ENCODE measurements around the gene SEPTIN1. TPM values are rescaled to one million over a fixed set of nuclear protein-coding genes. Genes with fewer than 3 reads are reported as not detected.

The SEPTIN1 gene
- total and polyA plus RNA-seq, 2 of the 13 experiments (the other 11 are each of a cell fraction or from before 2014, with no cell fraction given): 0.18 to 0.67 TPM

DNA sequence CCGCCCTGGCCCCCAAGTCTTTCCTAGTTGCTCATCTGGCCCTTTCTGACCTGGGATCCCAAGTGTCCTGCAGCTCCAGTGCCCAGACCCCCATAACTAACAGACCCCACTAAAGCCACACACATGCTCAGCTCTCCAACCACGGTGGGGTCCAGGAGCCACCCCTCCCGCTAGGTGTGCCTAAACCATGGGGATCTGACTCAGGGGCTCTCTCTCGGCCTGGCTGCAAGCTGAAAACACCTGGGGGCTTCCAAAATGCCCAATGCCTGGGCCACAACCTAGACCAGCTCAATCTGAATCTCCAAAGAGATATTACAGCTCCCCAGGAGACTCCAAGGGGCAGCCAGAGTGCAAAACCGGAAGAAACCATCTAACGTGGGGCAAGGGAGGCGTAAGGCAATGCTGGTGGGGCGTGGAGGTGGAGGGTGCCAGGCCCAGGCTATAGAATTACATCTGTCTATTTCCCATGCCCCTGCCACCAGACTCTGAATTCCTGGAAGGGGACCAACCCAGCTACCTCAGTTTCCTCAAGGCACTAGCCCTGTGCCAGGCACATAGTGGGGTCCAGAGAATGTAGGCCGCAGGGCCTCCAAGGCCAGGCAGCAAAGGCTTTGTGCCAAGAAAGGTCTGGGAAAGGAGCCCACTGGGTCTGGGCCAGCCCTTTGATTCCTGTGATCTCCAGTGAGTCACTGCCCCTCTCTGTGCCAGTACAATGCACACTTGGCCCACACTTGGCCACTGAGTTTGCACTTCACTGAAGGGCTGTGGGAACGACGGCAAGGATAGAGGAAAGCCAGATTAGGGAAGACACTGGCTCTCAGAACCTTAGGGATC is 30.6 kb downstream of the SEPTIN1 start (continued):
- TF ChIP-seq, protein P1, sequence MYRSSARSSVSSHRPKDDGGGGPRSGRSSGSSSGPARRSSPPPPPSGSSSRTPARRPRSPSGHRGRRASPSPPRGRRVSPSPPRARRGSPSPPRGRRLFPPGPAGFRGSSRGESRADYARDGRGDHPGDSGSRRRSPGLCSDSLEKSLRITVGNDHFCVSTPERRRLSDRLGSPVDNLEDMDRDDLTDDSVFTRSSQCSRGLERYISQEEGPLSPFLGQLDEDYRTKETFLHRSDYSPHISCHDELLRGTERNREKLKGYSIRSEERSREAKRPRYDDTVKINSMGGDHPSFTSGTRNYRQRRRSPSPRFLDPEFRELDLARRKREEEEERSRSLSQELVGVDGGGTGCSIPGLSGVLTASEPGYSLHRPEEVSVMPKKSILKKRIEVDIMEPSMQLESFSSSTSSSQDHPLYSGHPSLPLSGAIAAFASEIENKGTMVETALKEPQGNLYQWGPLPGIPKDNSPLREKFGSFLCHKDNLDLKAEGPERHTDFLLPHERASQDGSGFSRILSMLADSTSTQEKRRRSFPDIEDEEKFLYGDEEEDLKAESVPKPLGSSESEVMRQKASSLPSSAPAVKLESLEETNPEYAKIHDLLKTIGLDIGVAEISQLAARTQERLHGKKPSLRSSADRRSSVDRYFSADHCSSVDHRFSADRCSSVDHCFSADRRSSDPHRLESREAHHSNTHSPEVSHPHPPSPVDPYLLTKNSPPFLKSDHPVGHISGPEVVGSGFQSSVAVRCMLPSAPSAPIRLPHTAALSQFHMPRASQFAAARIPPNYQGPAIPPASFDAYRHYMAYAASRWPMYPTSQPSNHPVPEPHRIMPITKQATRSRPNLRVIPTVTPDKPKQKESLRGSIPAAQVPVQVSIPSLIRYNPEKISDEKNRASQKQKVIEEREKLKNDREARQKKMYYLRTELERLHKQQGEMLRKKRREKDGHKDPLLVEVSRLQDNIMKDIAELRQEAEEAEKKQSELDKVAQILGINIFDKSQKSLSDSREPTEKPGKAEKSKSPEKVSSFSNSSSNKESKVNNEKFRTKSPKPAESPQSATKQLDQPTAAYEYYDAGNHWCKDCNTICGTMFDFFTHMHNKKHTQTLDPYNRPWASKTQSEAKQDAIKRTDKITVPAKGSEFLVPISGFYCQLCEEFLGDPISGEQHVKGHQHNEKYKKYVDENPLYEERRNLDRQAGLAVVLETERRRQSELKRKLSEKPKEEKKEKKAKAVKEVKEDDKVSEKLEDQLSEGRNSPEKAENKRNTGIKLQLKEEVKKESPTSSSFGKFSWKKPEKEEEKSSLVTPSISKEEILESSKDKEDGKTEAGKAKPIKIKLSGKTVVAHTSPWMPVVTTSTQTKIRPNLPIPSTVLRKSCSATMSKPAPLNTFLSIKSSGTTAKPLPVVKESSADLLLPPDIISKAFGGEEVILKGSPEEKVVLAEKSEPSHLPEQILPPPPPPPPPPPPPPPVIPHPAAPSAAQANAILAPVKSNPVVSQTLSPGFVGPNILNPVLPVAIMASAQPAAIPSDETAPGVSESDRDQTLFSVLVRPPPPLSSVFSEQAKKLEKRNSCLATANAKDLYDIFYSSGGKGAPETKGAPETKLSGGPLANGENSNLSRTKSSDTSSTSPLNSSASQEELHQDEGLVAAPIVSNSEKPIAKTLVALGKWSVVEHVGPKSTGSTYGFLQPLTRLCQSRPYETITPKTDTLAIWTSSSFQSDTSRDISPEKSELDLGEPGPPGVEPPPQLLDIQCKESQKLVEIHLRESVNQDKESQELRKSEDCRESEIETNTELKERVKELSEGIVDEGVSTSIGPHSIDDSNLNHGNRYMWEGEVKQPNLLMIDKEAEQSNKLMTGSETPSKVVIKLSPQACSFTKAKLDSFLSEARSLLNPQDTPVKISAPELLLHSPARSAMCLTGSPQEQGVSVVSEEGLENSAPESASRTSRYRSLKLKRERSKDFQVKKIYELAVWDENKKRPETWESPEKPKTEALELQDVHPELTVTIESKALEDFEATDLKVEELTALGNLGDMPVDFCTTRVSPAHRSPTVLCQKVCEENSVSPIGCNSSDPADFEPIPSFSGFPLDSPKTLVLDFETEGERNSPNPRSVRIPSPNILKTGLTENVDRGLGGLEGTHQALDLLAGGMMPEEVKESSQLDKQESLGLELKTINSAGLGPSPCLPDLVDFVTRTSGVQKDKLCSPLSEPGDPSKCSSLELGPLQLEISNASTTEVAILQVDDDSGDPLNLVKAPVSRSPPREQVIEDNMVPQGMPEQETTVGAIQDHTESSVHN (CRISPR knock-in tag; IDR thresholded peaks at IDR 0.05): no peak
- no peak for TF ChIP-seq MIER2 (CRISPR knock-in tag; IDR thresholded peaks at IDR 0.05)
- TF ChIP-seq, protein P2, sequence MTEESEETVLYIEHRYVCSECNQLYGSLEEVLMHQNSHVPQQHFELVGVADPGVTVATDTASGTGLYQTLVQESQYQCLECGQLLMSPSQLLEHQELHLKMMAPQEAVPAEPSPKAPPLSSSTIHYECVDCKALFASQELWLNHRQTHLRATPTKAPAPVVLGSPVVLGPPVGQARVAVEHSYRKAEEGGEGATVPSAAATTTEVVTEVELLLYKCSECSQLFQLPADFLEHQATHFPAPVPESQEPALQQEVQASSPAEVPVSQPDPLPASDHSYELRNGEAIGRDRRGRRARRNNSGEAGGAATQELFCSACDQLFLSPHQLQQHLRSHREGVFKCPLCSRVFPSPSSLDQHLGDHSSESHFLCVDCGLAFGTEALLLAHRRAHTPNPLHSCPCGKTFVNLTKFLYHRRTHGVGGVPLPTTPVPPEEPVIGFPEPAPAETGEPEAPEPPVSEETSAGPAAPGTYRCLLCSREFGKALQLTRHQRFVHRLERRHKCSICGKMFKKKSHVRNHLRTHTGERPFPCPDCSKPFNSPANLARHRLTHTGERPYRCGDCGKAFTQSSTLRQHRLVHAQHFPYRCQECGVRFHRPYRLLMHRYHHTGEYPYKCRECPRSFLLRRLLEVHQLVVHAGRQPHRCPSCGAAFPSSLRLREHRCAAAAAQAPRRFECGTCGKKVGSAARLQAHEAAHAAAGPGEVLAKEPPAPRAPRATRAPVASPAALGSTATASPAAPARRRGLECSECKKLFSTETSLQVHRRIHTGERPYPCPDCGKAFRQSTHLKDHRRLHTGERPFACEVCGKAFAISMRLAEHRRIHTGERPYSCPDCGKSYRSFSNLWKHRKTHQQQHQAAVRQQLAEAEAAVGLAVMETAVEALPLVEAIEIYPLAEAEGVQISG (CRISPR knock-in tag; IDR thresholded peaks at IDR 0.05): no peak
- 0 out of 2 replicates have a peak, but pooled peaks have one; percentile 7 for TF ChIP-seq ZNF761 (CRISPR knock-in tag; conservative IDR thresholded peaks at IDR 0.05)
- TF ChIP-seq HNRNPH1 (optimal IDR thresholded peaks at IDR 0.05; ENCODE audit: low read depth, low read length): peak; percentile 71
- TF ChIP-seq RFX5 (IDR thresholded peaks at IDR 0.05; ENCODE audit: low read depth, low read length): no peak
- TF ChIP-seq GTF3A (CRISPR knock-in tag; conservative IDR thresholded peaks at IDR 0.05): 0 out of 2 replicates have a peak, but pooled peaks have one; percentile 17
- no peak for TF ChIP-seq KLF16 (CRISPR knock-in tag; IDR thresholded peaks at IDR 0.05)
- TF ChIP-seq, protein P3, sequence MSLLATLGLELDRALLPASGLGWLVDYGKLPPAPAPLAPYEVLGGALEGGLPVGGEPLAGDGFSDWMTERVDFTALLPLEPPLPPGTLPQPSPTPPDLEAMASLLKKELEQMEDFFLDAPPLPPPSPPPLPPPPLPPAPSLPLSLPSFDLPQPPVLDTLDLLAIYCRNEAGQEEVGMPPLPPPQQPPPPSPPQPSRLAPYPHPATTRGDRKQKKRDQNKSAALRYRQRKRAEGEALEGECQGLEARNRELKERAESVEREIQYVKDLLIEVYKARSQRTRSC (CRISPR knock-in tag; IDR thresholded peaks at IDR 0.05; ENCODE audit: low read depth): no peak
- 0 out of 2 replicates have a peak, but pooled peaks have one; percentile 60 for TF ChIP-seq FOXC1 (CRISPR knock-in tag; IDR thresholded peaks at IDR 0.05; ENCODE audit: borderline replicate concordance)
- peak; percentile 60; the same call in 1 of the 2 replicates for TF ChIP-seq POLR2AphosphoS2 (IDR thresholded peaks at IDR 0.05; ENCODE audit: low read depth, low read length)
- no peak for TF ChIP-seq KLF15 (CRISPR knock-in tag; IDR thresholded peaks at IDR 0.05; ENCODE audit: borderline replicate concordance)
